ENCODE measurements around the gene CD82. TPM values are rescaled to one million over a fixed set of nuclear protein-coding genes. Genes with fewer than 3 reads are reported as not detected.
A peak's percentile ranks its signal among the peaks of the same experiment; 100 is the strongest.

The CD82 gene
- total and polyA plus RNA-seq, 11 donors, result 20.1 to 76.2 (median 37.3) TPM

DNA sequence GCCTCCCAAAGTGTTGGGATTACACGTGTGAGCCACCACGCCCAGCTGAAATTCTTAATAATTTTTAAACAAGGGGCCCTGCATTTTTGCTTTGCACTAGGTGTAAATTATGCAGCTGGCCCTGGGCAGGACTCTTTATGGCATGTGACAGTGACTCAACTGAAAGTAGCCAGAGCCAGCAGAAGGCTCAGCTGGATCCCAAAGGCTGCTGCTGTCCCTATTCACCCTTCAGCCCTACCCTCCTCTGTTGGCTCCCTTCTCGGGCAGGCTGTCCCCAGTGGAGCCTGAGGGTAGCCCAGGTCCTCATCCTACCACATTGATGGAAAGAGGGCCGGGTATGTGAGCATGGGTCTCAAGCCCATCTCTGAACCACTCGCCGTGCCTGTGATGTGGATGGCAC is 45.6 kb downstream of the CD82 start:
- no peak for TF ChIP-seq POLR2A (IDR thresholded peaks at IDR 0.05)
- TF ChIP-seq, protein P1, sequence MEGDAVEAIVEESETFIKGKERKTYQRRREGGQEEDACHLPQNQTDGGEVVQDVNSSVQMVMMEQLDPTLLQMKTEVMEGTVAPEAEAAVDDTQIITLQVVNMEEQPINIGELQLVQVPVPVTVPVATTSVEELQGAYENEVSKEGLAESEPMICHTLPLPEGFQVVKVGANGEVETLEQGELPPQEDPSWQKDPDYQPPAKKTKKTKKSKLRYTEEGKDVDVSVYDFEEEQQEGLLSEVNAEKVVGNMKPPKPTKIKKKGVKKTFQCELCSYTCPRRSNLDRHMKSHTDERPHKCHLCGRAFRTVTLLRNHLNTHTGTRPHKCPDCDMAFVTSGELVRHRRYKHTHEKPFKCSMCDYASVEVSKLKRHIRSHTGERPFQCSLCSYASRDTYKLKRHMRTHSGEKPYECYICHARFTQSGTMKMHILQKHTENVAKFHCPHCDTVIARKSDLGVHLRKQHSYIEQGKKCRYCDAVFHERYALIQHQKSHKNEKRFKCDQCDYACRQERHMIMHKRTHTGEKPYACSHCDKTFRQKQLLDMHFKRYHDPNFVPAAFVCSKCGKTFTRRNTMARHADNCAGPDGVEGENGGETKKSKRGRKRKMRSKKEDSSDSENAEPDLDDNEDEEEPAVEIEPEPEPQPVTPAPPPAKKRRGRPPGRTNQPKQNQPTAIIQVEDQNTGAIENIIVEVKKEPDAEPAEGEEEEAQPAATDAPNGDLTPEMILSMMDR (IDR thresholded peaks at IDR 0.05), result no peak
- WGBS, 4 donors, result 78 to 84% (median 80%) methylated on average over 6 of the region's 6 CpGs
- Histone ChIP-seq H3K4me1 (peaks cover 0 to 56% (median 30%) of the 10 kb centered on the region in 12 donors), H3K27ac (peak overlapping the region in 10 of 12 donors; percentile 12 to 71 (median 37)), H3K9me3 (no peaks in the 10 kb centered on the region), H3K4me3 (no peak overlapping the region), H3K36me3 (peaks cover 0 to 28% (median 4%) of the 10 kb centered on the region in 9 donors), H3K27me3 (no peaks in the 10 kb centered on the region)
- intact Hi-C loops (cut with DNase I), result loop anchor here in 3 of 10 donors (2.0 to 10.0 kb wide), 4 partner anchors 46 to 516 kb away; partner anchors contain the start of genes CD82 (in 1 of the 3) and EXT2 (in 1 of the 3)
- ATAC-seq, result peak in 2 of 4 donors; percentile 16 to 27
- no peak for DNase-seq

DNA sequence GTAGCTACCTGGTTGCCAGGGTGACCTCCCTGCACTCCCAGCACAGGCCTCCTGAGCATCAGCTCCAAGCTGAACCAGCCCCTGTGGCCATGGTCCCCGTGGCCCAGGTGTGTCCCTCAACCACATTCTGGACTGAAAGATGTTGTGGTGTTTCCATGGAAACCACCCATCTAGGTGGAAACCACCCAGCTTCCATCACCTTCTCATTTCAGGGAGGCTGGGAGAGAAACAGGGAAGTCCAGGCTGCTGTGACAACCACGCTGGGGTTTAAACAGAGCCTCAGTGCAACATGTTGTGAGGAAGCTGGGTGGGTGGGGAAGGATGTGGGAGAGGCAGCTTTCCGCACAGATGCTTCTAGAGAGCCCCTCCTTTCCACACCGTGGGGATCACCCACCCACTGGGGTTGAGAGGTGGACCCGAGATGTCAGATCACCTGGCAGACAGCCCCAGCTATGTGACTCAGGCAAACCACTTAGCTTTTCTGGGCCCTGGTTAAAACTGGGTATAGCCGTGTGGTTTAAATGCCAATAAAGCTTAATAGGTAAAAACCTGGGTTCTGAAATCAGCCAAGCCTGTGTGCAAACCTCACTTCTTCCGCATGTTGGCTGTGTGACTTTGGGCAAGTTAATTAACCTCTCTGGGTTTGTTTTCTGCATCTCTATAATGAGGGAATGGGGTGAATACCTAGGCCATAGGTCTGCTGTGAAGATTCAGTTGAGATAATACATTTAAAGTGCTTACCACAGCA is 46.4 kb downstream of the CD82 start:
- peak in 3 of 4 donors; percentile 33 to 65 (median 38) for ATAC-seq
- peak in 2 of 5 donors; percentile 40 to 46 for DNase-seq
- TF ChIP-seq, protein P1 (IDR thresholded peaks at IDR 0.05), result no peak
- no peak for TF ChIP-seq POLR2A (IDR thresholded peaks at IDR 0.05)
- H3K4me1 ChIP-seq, result peaks cover 0 to 64% (median 32%) of the 10 kb centered on the region in 12 donors
- no peak overlapping the region for H3K4me3 ChIP-seq
- H3K27me3 ChIP-seq, result no peaks in the 10 kb centered on the region
- WGBS, 4 donors, result 55 to 67% (median 62%) methylated on average over 7 of the region's 7 CpGs
- intact Hi-C loops (cut with DNase I), result loop anchor here in 3 of 10 donors (2.0 to 10.0 kb wide), 4 partner anchors 47 to 517 kb away; partner anchors contain the start of genes CD82 (in 1 of the 3) and EXT2 (in 1 of the 3)
- H3K27ac ChIP-seq, result peak overlapping the region in 10 of 12 donors; percentile 12 to 71 (median 37)
- peaks cover 0 to 27% (median 3%) of the 10 kb centered on the region in 9 donors for H3K36me3 ChIP-seq
- no peaks in the 10 kb centered on the region for H3K9me3 ChIP-seq

DNA sequence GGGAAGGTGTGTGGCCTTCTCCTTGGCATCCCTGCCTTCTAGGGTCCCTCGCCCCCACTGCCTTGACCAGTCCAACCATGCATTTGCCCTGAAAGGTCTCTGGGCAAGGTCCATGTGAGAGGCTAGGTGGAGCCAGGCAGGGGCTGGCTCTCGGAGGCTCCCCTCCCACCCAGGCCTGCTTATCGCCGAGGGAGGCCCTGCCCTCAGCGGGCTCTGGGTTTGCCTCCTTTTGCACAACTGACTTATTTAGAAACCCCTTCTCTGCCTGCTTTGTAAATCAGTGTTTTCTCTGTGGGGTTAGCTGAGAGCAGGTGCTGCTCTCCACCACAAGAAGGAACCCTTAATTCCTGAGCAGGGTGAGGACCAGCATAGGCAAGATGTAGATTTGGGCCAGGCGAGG is 47.7 kb downstream of the CD82 start:
- ATAC-seq (no peak), DNase-seq (no peak)
- intact Hi-C loops (cut with DNase I), result loop anchor here in 3 of 10 donors (10.0 kb wide), 3 partner anchors 308 to 518 kb away; partner anchors contain the start of gene EXT2 (in 1 of the 3)
- 83 to 90% (median 87%) methylated on average over 6 of the region's 6 CpGs for WGBS, 4 donors
- Histone ChIP-seq H3K4me3 (no peak overlapping the region), H3K27ac (peak overlapping the region in 3 of 12 donors; percentile 20 to 27 (median 23)), H3K9me3 (no peaks in the 10 kb centered on the region), H3K4me1 (peaks cover 0 to 69% (median 33%) of the 10 kb centered on the region in 12 donors), H3K36me3 (peaks cover 0 to 17% (median 0%) of the 10 kb centered on the region in 9 donors), H3K27me3 (no peaks in the 10 kb centered on the region)
- TF ChIP-seq, protein P1 (IDR thresholded peaks at IDR 0.05), result no peak
- no peak for TF ChIP-seq POLR2A (IDR thresholded peaks at IDR 0.05)

DNA sequence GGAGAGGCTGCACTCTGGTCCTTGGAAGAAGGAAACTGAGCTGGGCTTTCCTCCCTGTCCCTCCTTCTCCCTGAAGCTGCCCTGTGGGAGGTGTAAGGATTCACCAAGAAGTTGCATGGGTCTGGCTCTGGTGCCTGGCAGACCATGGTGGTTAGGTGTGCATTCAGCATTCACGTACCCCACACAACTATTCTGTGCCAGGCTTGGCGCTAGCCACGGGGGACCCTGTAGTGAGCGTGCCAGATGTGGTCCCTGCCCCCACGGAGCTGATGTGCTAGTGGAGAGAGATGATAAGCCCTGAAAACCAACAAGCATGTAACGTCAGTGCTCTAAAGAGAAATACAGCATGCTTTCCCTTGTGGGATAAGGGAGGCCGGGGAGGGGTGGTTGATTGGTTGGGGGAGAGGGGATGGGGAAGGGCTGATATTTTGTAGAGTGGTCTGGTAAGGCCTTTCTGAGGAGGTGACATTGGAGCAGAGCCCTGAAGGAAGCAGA is 48.9 kb downstream of the CD82 start:
- H3K9me3 ChIP-seq, result no peaks in the 10 kb centered on the region
- TF ChIP-seq POLR2A (IDR thresholded peaks at IDR 0.05), result no peak
- TF ChIP-seq, protein P1 (IDR thresholded peaks at IDR 0.05), result no peak
- H3K4me1 ChIP-seq, result peaks cover 0 to 62% (median 29%) of the 10 kb centered on the region in 12 donors
- intact Hi-C loops (cut with DNase I), result loop anchor here in 4 of 10 donors (2.0 to 10.0 kb wide), 4 partner anchors 50 to 520 kb away; partner anchors contain the start of genes CD82 (in 1 of the 4) and EXT2 (in 1 of the 4)
- no peak for ATAC-seq
- H3K27me3 ChIP-seq, result no peaks in the 10 kb centered on the region
- peak overlapping the region in 4 of 12 donors; percentile 20 to 49 (median 35) for H3K27ac ChIP-seq
- peak in 2 of 5 donors; percentile 14 to 19 for DNase-seq
- peaks cover 0 to 26% (median 0%) of the 10 kb centered on the region in 9 donors for H3K36me3 ChIP-seq
- H3K4me3 ChIP-seq, result no peak overlapping the region
- 71 to 77% (median 73%) methylated on average over 7 of the region's 7 CpGs for WGBS, 4 donors
